Measurements from ENCODE around the gene SOX2.

Gene SOX2

GRCh38 chr3:181719991-181720680, 8.4 kb downstream of the SOX2 start:
- no peak overlapping the region for H3K4me3 ChIP-seq (ENCODE audit: low read depth, low read length)
- no peak for TF ChIP-seq CTCF (IDR thresholded peaks at IDR 0.05; ENCODE audit: insufficient read depth, low read depth, low read length, missing control alignments)

GRCh38 chr3:181721046-181721875, 9.5 kb downstream of the SOX2 start:
- no peak overlapping the region for H3K4me3 ChIP-seq (ENCODE audit: low read depth, low read length)
- no peak for DNase-seq (ENCODE audit: low read depth)
- TF ChIP-seq CTCF (IDR thresholded peaks at IDR 0.05; ENCODE audit: insufficient read depth, low read depth, low read length, missing control alignments), result no peak

More at GRCh38 chr3:181719991-181720680, 8.4 kb downstream of the SOX2 start:
- DNase-seq (ENCODE audit: low read depth), result no peak

- no peak for DNase-seq (ENCODE audit: low read depth)
- no peak overlapping the region for H3K4me3 ChIP-seq (ENCODE audit: low read depth, low read length)
- TF ChIP-seq CTCF (IDR thresholded peaks at IDR 0.05; ENCODE audit: insufficient read depth, low read depth, low read length, missing control alignments), result no peak
These were observed 10.4 kb downstream of the SOX2 start for GRCh38 chr3:181722156-181722555.

GRCh38 chr3:181722766-181723425, 11.2 kb downstream of the SOX2 start:
- TF ChIP-seq CTCF (IDR thresholded peaks at IDR 0.05; ENCODE audit: insufficient read depth, low read depth, low read length, missing control alignments), result no peak
- no peak overlapping the region for H3K4me3 ChIP-seq (ENCODE audit: low read depth, low read length)
- no peak for DNase-seq (ENCODE audit: low read depth)

- no peak for DNase-seq (ENCODE audit: low read depth)
- no peak overlapping the region for H3K4me3 ChIP-seq (ENCODE audit: low read depth, low read length)
- no peak for TF ChIP-seq CTCF (IDR thresholded peaks at IDR 0.05; ENCODE audit: insufficient read depth, low read depth, low read length, missing control alignments)
These were observed 12.0 kb downstream of the SOX2 start for GRCh38 chr3:181723625-181724191.

- no peak for DNase-seq (ENCODE audit: low read depth)
- H3K4me3 ChIP-seq (ENCODE audit: low read depth, low read length), result no peak overlapping the region
- no peak for TF ChIP-seq CTCF (IDR thresholded peaks at IDR 0.05; ENCODE audit: insufficient read depth, low read depth, low read length, missing control alignments)
These were observed 12.7 kb downstream of the SOX2 start for GRCh38 chr3:181724192-181724965.

All from GM12865 (cell line).